T-helper 9 cell (primary cell): ENCODE data around the gene NAA80.
"Not testable (repeated sequence)": the region's sequence is repeated elsewhere in the genome, so short reads cannot be mapped to it uniquely, and the experiment has no call there.

Experiments used
- DNase-seq: peaks from one replicate; pipeline ENCODE4 v3.0.0-alpha.2; 2020

The NAA80 gene

GRCh38 chr3:50312041-50312440, 12.8 kb upstream of the NAA80 start:
- DNase-seq, result not testable (repeated sequence)

- no peak for DNase-seq
These were observed 5.4 kb upstream of the NAA80 start for GRCh38 chr3:50304601-50305000.

GRCh38 chr3:50303013-50303815, 4.0 kb upstream of the NAA80 start, which contains the start of gene HYAL1:
Gene HYAL1 (minus strand): TSS chr3:50303574. CDS start chr3:50302956, 618 bp downstream.
- DNase-seq, result no peak

- no peak for DNase-seq
These were observed 3.1 kb upstream of the NAA80 start for GRCh38 chr3:50302095-50303012.

- DNase-seq, result no peak
These were observed 1.6 kb upstream of the NAA80 start for GRCh38 chr3:50300681-50301254.

- no peak for DNase-seq
These were observed 900 bp upstream of the NAA80 start for GRCh38 chr3:50299929-50300680.

GRCh38 chr3:50299638-50299928, 378 bp upstream of the NAA80 start:
- no peak for DNase-seq

GRCh38 chr3:50297896-50298725, 1.1 kb downstream of the NAA80 start:
- no peak for DNase-seq

GRCh38 chr3:50297384-50297775, 1.8 kb downstream of the NAA80 start:
- no peak for DNase-seq

- DNase-seq, result no peak
These were observed 2.4 kb downstream of the NAA80 start for GRCh38 chr3:50296721-50297383.

- DNase-seq, result no peak
These were observed 3.4 kb downstream of the NAA80 start for GRCh38 chr3:50295553-50296431.

GRCh38 chr3:50294492-50295403, 4.5 kb downstream of the NAA80 start:
- no peak for DNase-seq

GRCh38 chr3:50294089-50294488, 5.1 kb downstream of the NAA80 start:
- DNase-seq, result no peak

- no peak for DNase-seq
These were observed 6.0 kb downstream of the NAA80 start for GRCh38 chr3:50293079-50293801.

GRCh38 chr3:50292159-50293078, 6.8 kb downstream of the NAA80 start, which contains the start of gene IFRD2:
Gene IFRD2 (minus strand): TSS chr3:50292429. CDS start chr3:50292274, 155 bp downstream.
- DNase-seq, result peak; percentile 90

- no peak for DNase-seq
These were observed 9.0 kb downstream of the NAA80 start for GRCh38 chr3:50290161-50290641.

- no peak for DNase-seq
These were observed 10.1 kb downstream of the NAA80 start for GRCh38 chr3:50289130-50289529.
